DND-41 (cell line): ENCODE measurements around the gene CYP3A4.

Source experiments
- ATAC-seq: fragments of 200-7000 bp; cut with Tn5 transposase; 3 replicates; pipeline ENCODE4 v1.9.1; 2021; ENCODE audit warnings: low read depth; ENCODE audit not compliant: insufficient read depth
- DNase-seq: peaks from one replicate; pipeline ENCODE4 v3.0.0-alpha.2; 2020
- H2AFZ ChIP-seq: 2 replicates; pipeline ENCODE4 v1.6.0; 2012; ENCODE audit warnings: low read depth, low read length
- H3K27ac ChIP-seq: 2 replicates; pipeline ENCODE4 v1.5.1; 2012; ENCODE audit warnings: low read length, inconsistent platforms
- H3K27me3 ChIP-seq: fragments of 200-600 bp; sonication (generic); 2 replicates; pipeline ENCODE4 v1.6.0; 2012; ENCODE audit warnings: low read length, mild to moderate bottlenecking, inconsistent platforms; ENCODE audit not compliant: insufficient read depth, poor library complexity
- H3K36me3 ChIP-seq: 2 replicates; pipeline ENCODE4 v1.5.1; 2012; ENCODE audit warnings: low read length, inconsistent platforms; ENCODE audit not compliant: insufficient read depth
- H3K4me1 ChIP-seq: 2 replicates; pipeline ENCODE4 v1.5.1; 2012; ENCODE audit warnings: mild to moderate bottlenecking, low read length; ENCODE audit not compliant: insufficient read depth
- H3K4me2 ChIP-seq: 2 replicates; pipeline ENCODE4 v1.6.0; 2012; ENCODE audit warnings: mild to moderate bottlenecking, moderate library complexity, low read length, inconsistent platforms; ENCODE audit not compliant: insufficient read depth
- H3K4me3 ChIP-seq, 2 experiments: fragments of 200-600 bp in 1 of 2; shearing (Covaris generic) in 1 of 2; 2 replicates each; pipeline ENCODE4 v1.5.1; 2012 to 2016; ENCODE audit warnings: inconsistent platforms in 2 of 2, low read length in 2 of 2, mild to moderate bottlenecking in 2 of 2, low read depth in 1 of 2, moderate library complexity in 1 of 2
- H3K79me2 ChIP-seq: 2 replicates; pipeline ENCODE4 v1.6.0; 2012; ENCODE audit warnings: low read length, inconsistent platforms; ENCODE audit not compliant: insufficient read depth
- H3K9ac ChIP-seq: 2 replicates; pipeline ENCODE4 v1.6.0; 2012; ENCODE audit warnings: low read depth, mild to moderate bottlenecking, inconsistent platforms, low read length, moderate library complexity
- H3K9me3 ChIP-seq: 2 replicates; pipeline ENCODE4 v1.5.1; 2012; ENCODE audit warnings: low read length, moderate library complexity, mild to moderate bottlenecking, inconsistent platforms; ENCODE audit not compliant: insufficient read depth, severe bottlenecking
- H4K20me1 ChIP-seq: 2 replicates; pipeline ENCODE4 v1.6.0; 2012; ENCODE audit warnings: low read length; ENCODE audit not compliant: insufficient read depth
- EZH2 ChIP-seq: IDR thresholded peaks from 3 replicates; pipeline ENCODE4 v1.6.1; 2012; ENCODE audit warnings: borderline replicate concordance, low read depth, mild to moderate bottlenecking, moderate library complexity, low read length, inconsistent platforms; ENCODE audit not compliant: severe bottlenecking
- TF ChIP-seq, protein P1 (sequence below): IDR thresholded peaks from 2 replicates; pipeline ENCODE4 v1.5.1; 2012; ENCODE audit warnings: borderline replicate concordance, low read length, moderate library complexity, mild to moderate bottlenecking; ENCODE audit not compliant: poor library complexity, severe bottlenecking; ENCODE audit errors: extremely low read depth

The CYP3A4 gene

GRCh38 chr7:99822731-99823718 is 39.0 kb upstream of the CYP3A4 start:
- H3K36me3 ChIP-seq: no peaks in the 10 kb centered on the region
- H3K79me2 ChIP-seq: no peaks in the 10 kb centered on the region
- no peak overlapping the region for H3K4me3 ChIP-seq
- H3K4me2 ChIP-seq: no peak overlapping the region
- no peak for TF ChIP-seq EZH2
- TF ChIP-seq, protein P1, sequence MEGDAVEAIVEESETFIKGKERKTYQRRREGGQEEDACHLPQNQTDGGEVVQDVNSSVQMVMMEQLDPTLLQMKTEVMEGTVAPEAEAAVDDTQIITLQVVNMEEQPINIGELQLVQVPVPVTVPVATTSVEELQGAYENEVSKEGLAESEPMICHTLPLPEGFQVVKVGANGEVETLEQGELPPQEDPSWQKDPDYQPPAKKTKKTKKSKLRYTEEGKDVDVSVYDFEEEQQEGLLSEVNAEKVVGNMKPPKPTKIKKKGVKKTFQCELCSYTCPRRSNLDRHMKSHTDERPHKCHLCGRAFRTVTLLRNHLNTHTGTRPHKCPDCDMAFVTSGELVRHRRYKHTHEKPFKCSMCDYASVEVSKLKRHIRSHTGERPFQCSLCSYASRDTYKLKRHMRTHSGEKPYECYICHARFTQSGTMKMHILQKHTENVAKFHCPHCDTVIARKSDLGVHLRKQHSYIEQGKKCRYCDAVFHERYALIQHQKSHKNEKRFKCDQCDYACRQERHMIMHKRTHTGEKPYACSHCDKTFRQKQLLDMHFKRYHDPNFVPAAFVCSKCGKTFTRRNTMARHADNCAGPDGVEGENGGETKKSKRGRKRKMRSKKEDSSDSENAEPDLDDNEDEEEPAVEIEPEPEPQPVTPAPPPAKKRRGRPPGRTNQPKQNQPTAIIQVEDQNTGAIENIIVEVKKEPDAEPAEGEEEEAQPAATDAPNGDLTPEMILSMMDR: no peak
- H3K9ac ChIP-seq: no peak overlapping the region
- no peaks in the 10 kb centered on the region for H4K20me1 ChIP-seq
- no peak overlapping the region for H3K27ac ChIP-seq
- H2AFZ ChIP-seq: no peak overlapping the region
- H3K9me3 ChIP-seq: no peaks in the 10 kb centered on the region
- DNase-seq: no peak
- no peak; the same call in 2 of the 3 replicates for ATAC-seq
- H3K4me1 ChIP-seq: no peaks in the 10 kb centered on the region
- H3K27me3 ChIP-seq: no peaks in the 10 kb centered on the region

DNA sequence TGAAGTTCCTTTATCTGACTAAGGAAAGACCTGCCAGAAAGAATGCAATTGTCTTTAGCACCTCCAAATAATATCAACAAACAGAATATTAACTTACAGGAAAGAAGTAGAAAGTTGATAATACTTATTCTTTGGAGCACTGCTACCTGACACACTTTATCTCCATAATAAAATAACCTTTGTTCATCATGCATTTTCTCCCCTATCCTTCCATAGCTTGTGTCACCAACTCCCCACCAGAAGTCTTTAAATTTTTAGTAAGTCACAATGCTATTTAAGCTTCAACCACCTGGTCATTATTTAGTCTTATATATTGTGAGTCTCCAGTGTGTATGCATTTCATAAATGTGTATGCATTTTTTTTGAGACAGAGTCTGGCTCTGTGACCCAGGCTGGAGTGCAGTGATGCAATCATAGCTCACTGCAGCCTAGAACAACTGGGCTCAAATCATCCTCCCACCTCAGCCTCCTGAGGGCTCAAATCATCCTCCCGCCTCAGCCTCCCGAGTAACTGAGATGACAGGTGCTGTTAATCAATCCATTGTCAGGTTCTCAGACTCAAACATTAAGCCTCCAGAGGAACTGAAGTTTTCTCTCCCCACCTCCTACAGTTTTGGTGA is 36.5 kb upstream of the CYP3A4 start:
- Histone ChIP-seq H3K9me3 (no peaks in the 10 kb centered on the region), H3K27ac (no peak overlapping the region), H3K9ac (no peak overlapping the region), H4K20me1 (no peaks in the 10 kb centered on the region), H3K4me3 (no peak overlapping the region), H3K27me3 (no peaks in the 10 kb centered on the region), H3K79me2 (no peaks in the 10 kb centered on the region), H2AFZ (no peak overlapping the region), H3K4me1 (no peaks in the 10 kb centered on the region), H3K36me3 (no peaks in the 10 kb centered on the region), H3K4me2 (no peak overlapping the region)
- ATAC-seq (no peak), DNase-seq (no peak)
- TF ChIP-seq, protein P1: no peak
- no peak for TF ChIP-seq EZH2

DNA sequence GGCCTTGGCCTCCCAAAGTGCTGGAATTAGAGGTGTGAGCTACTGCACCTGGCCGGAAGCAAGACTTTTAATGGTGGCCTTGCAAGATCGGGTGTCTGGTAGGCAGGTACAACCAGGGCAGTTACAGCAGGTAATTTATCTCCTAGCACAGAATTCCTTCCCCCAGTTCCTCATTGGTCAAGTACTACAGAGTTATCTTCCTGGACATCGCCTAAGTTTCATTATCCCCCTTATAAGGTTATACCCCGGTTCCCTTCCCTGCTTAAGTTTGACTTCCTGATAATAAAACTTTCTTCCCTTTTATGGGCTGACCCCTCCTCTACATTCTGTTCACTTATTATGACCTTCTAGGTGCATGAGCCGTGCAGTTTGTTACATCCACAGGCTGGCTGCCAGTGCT is 24.8 kb upstream of the CYP3A4 start:
- TF ChIP-seq, protein P1: no peak
- no peak for TF ChIP-seq EZH2
- peak overlapping the region; percentile 96 for H3K27ac ChIP-seq
- no peaks in the 10 kb centered on the region for H3K79me2 ChIP-seq
- H4K20me1 ChIP-seq: no peaks in the 10 kb centered on the region
- no peaks in the 10 kb centered on the region for H3K36me3 ChIP-seq
- H3K4me3 ChIP-seq: no peak overlapping the region
- peak overlapping the region; percentile 61; the same call in 1 of the 2 replicates for H3K9ac ChIP-seq
- no peaks in the 10 kb centered on the region for H3K27me3 ChIP-seq
- H3K4me1 ChIP-seq: peaks cover 38% of the 10 kb centered on the region
- no peak for ATAC-seq
- no peak for DNase-seq
- no peak overlapping the region for H2AFZ ChIP-seq
- H3K9me3 ChIP-seq: peaks cover 10% of the 10 kb centered on the region
- H3K4me2 ChIP-seq: no peak overlapping the region
